CD14-positive monocyte (primary cell): ENCODE data around the gene CCDC142. TPM values are rescaled to one million over a fixed set of nuclear protein-coding genes. Genes with fewer than 3 reads are reported as not detected.
A peak's percentile ranks its signal among the peaks of the same experiment; 100 is the strongest.

ENCODE experiments used
- DNase-seq, 3 donors: peaks; one replicate each; pipeline ENCODE4 v3.0.0-alpha.2; 2011 to 2022
- H2AFZ ChIP-seq: 2 replicates; pipeline ENCODE4 v1.6.0; 2012; ENCODE audit warnings: mild to moderate bottlenecking, low read depth, low read length, inconsistent platforms; ENCODE audit not compliant: insufficient read depth, poor library complexity, severe bottlenecking
- H3K27ac ChIP-seq, 2 donors: 1 replicate in 1 of 2; 2 replicates in 1 of 2; pipeline ENCODE4 v1.5.1; 2012 to 2013; ENCODE audit warnings: low read length in 2 of 2, control low read depth in 1 of 2, inconsistent platforms in 1 of 2, low read depth in 1 of 2, mild to moderate bottlenecking in 1 of 2
- H3K27me3 ChIP-seq, 2 donors: one replicate each; pipeline versions ENCODE4 v1.6.0 to v1.6.1; 2011 to 2013; ENCODE audit warnings: low read length in 2 of 2; ENCODE audit not compliant: control insufficient read depth in 2 of 2, insufficient read depth in 2 of 2
- H3K36me3 ChIP-seq, 2 donors: replicated peaks in 1 of 2; 1 replicate in 1 of 2; 2 replicates in 1 of 2; pipeline versions ENCODE4 v1.5.1 to v1.6.1; 2012 to 2013; ENCODE audit warnings: low read length in 2 of 2, control low read depth in 1 of 2, inconsistent platforms in 1 of 2, mild to moderate bottlenecking in 1 of 2; ENCODE audit not compliant: insufficient read depth in 2 of 2, control insufficient read depth in 1 of 2
- H3K4me1 ChIP-seq, 2 donors: 1 replicate in 1 of 2; 2 replicates in 1 of 2; pipeline versions ENCODE4 v1.5.1 to v1.6.1; 2012 to 2013; ENCODE audit warnings: low read length in 2 of 2, control low read depth in 1 of 2, inconsistent platforms in 1 of 2, mild to moderate bottlenecking in 1 of 2, moderate library complexity in 1 of 2; ENCODE audit not compliant: insufficient read depth in 2 of 2, control insufficient read depth in 1 of 2
- H3K4me2 ChIP-seq: replicated peaks from 2 replicates; pipeline ENCODE3; 2012; ENCODE audit warnings: low read length, moderate library complexity, mild to moderate bottlenecking; ENCODE audit not compliant: poor library complexity, severe bottlenecking; ENCODE audit errors: extremely low read depth
- H3K4me3 ChIP-seq, 3 experiments: fragments of 200-600 bp in 1 of 3; sonication (generic) in 1 of 3; replicated peaks in 1 of 3; 1 replicate in 2 of 3; 2 replicates in 1 of 3; pipeline ENCODE4 v1.5.1; 2011 to 2013; ENCODE audit warnings: low read length in 3 of 3, mild to moderate bottlenecking in 3 of 3, control low read depth in 2 of 3, low read depth in 2 of 3, inconsistent platforms in 1 of 3, moderate library complexity in 1 of 3
- H3K79me2 ChIP-seq: 2 replicates; pipeline ENCODE4 v1.6.0; 2012; ENCODE audit warnings: mild to moderate bottlenecking, control low read depth, inconsistent platforms, low read length, moderate library complexity; ENCODE audit not compliant: insufficient read depth
- H3K9ac ChIP-seq: 2 replicates; pipeline ENCODE4 v1.6.0; 2017; ENCODE audit warnings: low read length, mild to moderate bottlenecking; ENCODE audit not compliant: insufficient read depth, poor library complexity, severe bottlenecking
- H3K9me3 ChIP-seq, 2 donors: replicated peaks in 1 of 2; 1 replicate in 1 of 2; 2 replicates in 1 of 2; pipeline versions ENCODE4 v1.5.1 to v1.6.1; 2012 to 2013; ENCODE audit warnings: low read length in 2 of 2, control low read depth in 1 of 2; ENCODE audit not compliant: control insufficient read depth in 1 of 2, insufficient read depth in 1 of 2
- H4K20me1 ChIP-seq: 2 replicates; pipeline ENCODE4 v1.6.0; 2012; ENCODE audit warnings: mild to moderate bottlenecking, low read length, control low read depth, moderate library complexity; ENCODE audit not compliant: insufficient read depth
- H3K27ac Mint-ChIP-seq, 7 donors: one replicate each; pipeline ENCODE4 v1.8.0; 2020; ENCODE audit warnings: mild to moderate bottlenecking in 7 of 7, mixed read lengths in 7 of 7, moderate library complexity in 6 of 7, inconsistent platforms in 2 of 7
- H3K27me3 Mint-ChIP-seq, 3 donors: one replicate each; pipeline ENCODE4 v1.8.0; 2021 to 2022; ENCODE audit warnings: low read depth in 3 of 3, mild to moderate bottlenecking in 3 of 3, mixed read lengths in 3 of 3, moderate library complexity in 3 of 3, inconsistent platforms in 1 of 3
- H3K36me3 Mint-ChIP-seq, 2 donors: one replicate each; pipeline ENCODE4 v1.8.0; 2020; ENCODE audit warnings: mixed read lengths in 2 of 2, inconsistent platforms in 1 of 2, mild to moderate bottlenecking in 1 of 2
- H3K4me1 Mint-ChIP-seq: one replicate; pipeline ENCODE4 v1.8.0; 2020; ENCODE audit warnings: mild to moderate bottlenecking, mixed read lengths
- H3K4me3 Mint-ChIP-seq, 2 donors: one replicate each; pipeline ENCODE4 v1.8.0; 2020; ENCODE audit warnings: mild to moderate bottlenecking in 2 of 2, mixed read lengths in 2 of 2, moderate library complexity in 1 of 2
- H3K9me3 Mint-ChIP-seq, 7 donors: one replicate each; pipeline ENCODE4 v1.8.0; 2020 to 2022; ENCODE audit warnings: mixed read lengths in 7 of 7, mild to moderate bottlenecking in 6 of 7, moderate library complexity in 6 of 7, inconsistent platforms in 2 of 7
- CTCF ChIP-seq: fragments of 200-600 bp; IDR thresholded peaks from one replicate; pipeline ENCODE4 v1.8.0; 2022; ENCODE audit warnings: antibody characterized with exemption, mild to moderate bottlenecking
- WGBS: methylation state at CpG from one replicate; pipeline ENCODE4 v1.1.5; 2013; ENCODE audit warnings: missing lambda C conversion rate; ENCODE audit not compliant: insufficient coverage; 5-methylcytosine and 5-hydroxymethylcytosine counted together
- intact Hi-C, 2 donors: fragments of 100-400 bp; cut with micrococcal nuclease; formaldehyde crosslinking; loops; one replicate each; pipeline versions ENCODE4 v1.15.0 to v1.15.1; 2023
- polyA plus RNA-seq, 3 donors: library from polyadenylated mRNA; depleted of rRNA in 1 of 3; unstranded in 2 of 3; stranded (reverse) in 1 of 3; fragments of 300-500 nt in 2 of 3; fragments of >200 nt in 1 of 3; fragmentation: Illumina TruSeq in 2 of 3; gene quantifications; 1 replicate in 2 of 3; 2 replicates in 1 of 3; pipeline ENCODE4 v1.2.3, GENCODE V29; 2012 to 2021

CCDC142 gene
- polyA plus RNA-seq, 3 donors, result 2.2 to 15.8 (median 3.7) TPM

- Histone ChIP-seq H3K79me2 (peaks cover 18% of the 10 kb centered on the region), H2AFZ (no peak overlapping the region), H3K36me3 (peaks cover 14 to 22% of the 10 kb centered on the region in 2 donors), H3K4me2 (no peak overlapping the region), H4K20me1 (peaks cover 8% of the 10 kb centered on the region), H3K27ac (no peak overlapping the region), H3K4me1 (peaks cover 35 to 41% of the 10 kb centered on the region in 2 donors), H3K27me3 (no peaks in the 10 kb centered on the region), H3K9ac (no peak overlapping the region), H3K9me3 (no peaks in the 10 kb centered on the region), H3K4me3 (no peak overlapping the region)
- peaks cover 0 to 2% (median 2%) of the 10 kb centered on the region in 3 donors for H3K27me3 Mint-ChIP-seq
- no peak for DNase-seq
- intact Hi-C loops, result no loop called here
- 98% methylated on average over 6 of the region's 6 CpGs for WGBS
- H3K4me1 Mint-ChIP-seq, result peaks cover 35% of the 10 kb centered on the region
- TF ChIP-seq CTCF, result no peak
- peaks cover 0 to 3% (median 0%) of the 10 kb centered on the region in 7 donors for H3K9me3 Mint-ChIP-seq
- no peak overlapping the region for H3K27ac Mint-ChIP-seq
- no peak overlapping the region for H3K4me3 Mint-ChIP-seq
- H3K36me3 Mint-ChIP-seq, result peaks cover 23 to 39% of the 10 kb centered on the region in 2 donors
These were observed 8.3 kb downstream of the CCDC142 start for GRCh38 chr2:74474481-74474880.

- intact Hi-C loops, result no loop called here
- peaks cover 8% of the 10 kb centered on the region for H4K20me1 ChIP-seq
- 0% methylated on average over 4 of the region's 7 CpGs for WGBS
- H3K79me2 ChIP-seq, result peaks cover 17% of the 10 kb centered on the region
- peaks cover 19 to 33% of the 10 kb centered on the region in 2 donors for H3K36me3 Mint-ChIP-seq
- H3K9me3 ChIP-seq, result no peaks in the 10 kb centered on the region
- peak overlapping the region; percentile 92 to 98 (median 98) for H3K27ac Mint-ChIP-seq
- H3K9me3 Mint-ChIP-seq, result peaks cover 0 to 3% (median 0%) of the 10 kb centered on the region in 7 donors
- TF ChIP-seq CTCF, result no peak
- H3K9ac ChIP-seq, result peak overlapping the region; percentile 85
- H3K4me1 ChIP-seq, result peaks cover 35 to 41% of the 10 kb centered on the region in 2 donors
- peaks cover 31% of the 10 kb centered on the region for H3K4me1 Mint-ChIP-seq
- peaks cover 0 to 2% (median 0%) of the 10 kb centered on the region in 3 donors for H3K27me3 Mint-ChIP-seq
- DNase-seq, result no peak
- peak overlapping the region; percentile 99 for H2AFZ ChIP-seq
- H3K4me2 ChIP-seq, result peak overlapping the region; percentile 92
- H3K4me3 ChIP-seq, result peak overlapping the region; percentile 38 to 92 (median 62)
- H3K4me3 Mint-ChIP-seq, result peak overlapping the region; percentile 92 to 97
- peak overlapping the region; percentile 89 to 97 for H3K27ac ChIP-seq
- peaks cover 14 to 19% of the 10 kb centered on the region in 2 donors for H3K36me3 ChIP-seq
- H3K27me3 ChIP-seq, result no peaks in the 10 kb centered on the region
These were observed 9.9 kb downstream of the CCDC142 start for GRCh38 chr2:74472945-74473258.
